ENCODE measurements around the gene CPPED1. TPM values are rescaled to one million over a fixed set of nuclear protein-coding genes. Genes with fewer than 3 reads are reported as not detected.

The CPPED1 gene
- total RNA-seq, 2 experiments from 2014 or later: 1.4 to 2.3 TPM

- no peak overlapping the region for H3K27ac Mint-ChIP-seq
- ChIA-PET CTCF (interaction anchor here (0.5 to 0.7 kb wide), 3 partner anchors 58 to 666 kb away, joined by 3 to 4 read pairs (median 3); no protein-coding TSS in a partner anchor), POLR2A (no interaction called here)
- no peak overlapping the region for H3K4me3 ChIP-seq (ENCODE audit: low read length)
- H3K27me3 ChIP-seq (ENCODE audit: control insufficient read depth in 1 of 2, insufficient read depth in 2 of 2, low read length in 2 of 2): no peaks in the 10 kb centered on the region
- ATAC-seq (ENCODE audit: poor library complexity) (no peak), DNase-seq (no peak)
- peaks cover 3% of the 10 kb centered on the region for H3K36me3 ChIP-seq (ENCODE audit: insufficient read depth, low read length)
- TF ChIP-seq, protein P1, sequence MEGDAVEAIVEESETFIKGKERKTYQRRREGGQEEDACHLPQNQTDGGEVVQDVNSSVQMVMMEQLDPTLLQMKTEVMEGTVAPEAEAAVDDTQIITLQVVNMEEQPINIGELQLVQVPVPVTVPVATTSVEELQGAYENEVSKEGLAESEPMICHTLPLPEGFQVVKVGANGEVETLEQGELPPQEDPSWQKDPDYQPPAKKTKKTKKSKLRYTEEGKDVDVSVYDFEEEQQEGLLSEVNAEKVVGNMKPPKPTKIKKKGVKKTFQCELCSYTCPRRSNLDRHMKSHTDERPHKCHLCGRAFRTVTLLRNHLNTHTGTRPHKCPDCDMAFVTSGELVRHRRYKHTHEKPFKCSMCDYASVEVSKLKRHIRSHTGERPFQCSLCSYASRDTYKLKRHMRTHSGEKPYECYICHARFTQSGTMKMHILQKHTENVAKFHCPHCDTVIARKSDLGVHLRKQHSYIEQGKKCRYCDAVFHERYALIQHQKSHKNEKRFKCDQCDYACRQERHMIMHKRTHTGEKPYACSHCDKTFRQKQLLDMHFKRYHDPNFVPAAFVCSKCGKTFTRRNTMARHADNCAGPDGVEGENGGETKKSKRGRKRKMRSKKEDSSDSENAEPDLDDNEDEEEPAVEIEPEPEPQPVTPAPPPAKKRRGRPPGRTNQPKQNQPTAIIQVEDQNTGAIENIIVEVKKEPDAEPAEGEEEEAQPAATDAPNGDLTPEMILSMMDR (IDR thresholded peaks at IDR 0.05): no peak
- peaks cover 0 to 3% of the 10 kb centered on the region in 2 experiments for H3K9me3 ChIP-seq (ENCODE audit: control insufficient read depth in 1 of 2, insufficient read depth in 1 of 2, low read length in 2 of 2)
- H3K9me3 Mint-ChIP-seq: peaks cover 3% of the 10 kb centered on the region
- H3K4me3 Mint-ChIP-seq: no peak overlapping the region
- no peaks in the 10 kb centered on the region for H3K4me1 Mint-ChIP-seq (ENCODE audit: low read depth)
- H3K27ac ChIP-seq (ENCODE audit: low read depth in 1 of 2, low read length in 2 of 2): no peak overlapping the region
- H3K4me1 ChIP-seq (ENCODE audit: insufficient read depth, low read length): peaks cover 8% of the 10 kb centered on the region
- H3K27me3 Mint-ChIP-seq: no peaks in the 10 kb centered on the region
- H3K36me3 Mint-ChIP-seq (ENCODE audit: low read depth): peaks cover 19% of the 10 kb centered on the region
- intact Hi-C loops (cut with DNase I, micrococcal nuclease): no loop called here
These were observed 19.6 kb downstream of the CPPED1 start for GRCh38 chr16:12784076-12784475.

GRCh38 chr16:12781777-12782176 is 21.9 kb downstream of the CPPED1 start:
- POLR2A ChIA-PET: no interaction called here
- ATAC-seq (ENCODE audit: poor library complexity) (no peak), DNase-seq (peak in 1 of 14 experiments; percentile 28)
- CTCF ChIA-PET: interaction anchor here (0.7 kb wide), 2 partner anchors 955 to 1004 kb away, joined by 3 to 4 read pairs; no protein-coding TSS in a partner anchor
- intact Hi-C loops (cut with DNase I, micrococcal nuclease): no loop called here
- no peak overlapping the region for H3K4me3 Mint-ChIP-seq
- H3K27me3 Mint-ChIP-seq: no peaks in the 10 kb centered on the region
- peaks cover 3% of the 10 kb centered on the region for H3K9me3 Mint-ChIP-seq
- peaks cover 0 to 3% of the 10 kb centered on the region in 2 experiments for H3K9me3 ChIP-seq (ENCODE audit: control insufficient read depth in 1 of 2, insufficient read depth in 1 of 2, low read length in 2 of 2)
- TF ChIP-seq, protein P1 (IDR thresholded peaks at IDR 0.05): no peak
- H3K27ac ChIP-seq (ENCODE audit: low read depth in 1 of 2, low read length in 2 of 2): no peak overlapping the region
- H3K4me1 ChIP-seq (ENCODE audit: insufficient read depth, low read length): peaks cover 8% of the 10 kb centered on the region
- H3K36me3 Mint-ChIP-seq (ENCODE audit: low read depth): peaks cover 23% of the 10 kb centered on the region
- peaks cover 3% of the 10 kb centered on the region for H3K36me3 ChIP-seq (ENCODE audit: insufficient read depth, low read length)
- H3K27me3 ChIP-seq (ENCODE audit: control insufficient read depth in 1 of 2, insufficient read depth in 2 of 2, low read length in 2 of 2): no peaks in the 10 kb centered on the region
- H3K4me3 ChIP-seq (ENCODE audit: low read length): no peak overlapping the region
- H3K4me1 Mint-ChIP-seq (ENCODE audit: low read depth): no peaks in the 10 kb centered on the region
- H3K27ac Mint-ChIP-seq: no peak overlapping the region

GRCh38 chr16:12780467-12780866 is 23.2 kb downstream of the CPPED1 start:
- Mint-ChIP-seq H3K36me3 (ENCODE audit: low read depth) (peaks cover 31% of the 10 kb centered on the region), H3K9me3 (peaks cover 3% of the 10 kb centered on the region), H3K27ac (no peak overlapping the region), H3K4me1 (ENCODE audit: low read depth) (no peaks in the 10 kb centered on the region), H3K27me3 (no peaks in the 10 kb centered on the region), H3K4me3 (no peak overlapping the region)
- intact Hi-C loops (cut with DNase I, micrococcal nuclease): no loop called here
- Histone ChIP-seq H3K27ac (ENCODE audit: low read depth in 1 of 2, low read length in 2 of 2) (no peak overlapping the region), H3K4me1 (ENCODE audit: insufficient read depth, low read length) (peaks cover 8% of the 10 kb centered on the region), H3K4me3 (ENCODE audit: low read length) (no peak overlapping the region), H3K27me3 (ENCODE audit: control insufficient read depth in 1 of 2, insufficient read depth in 2 of 2, low read length in 2 of 2) (no peaks in the 10 kb centered on the region), H3K36me3 (ENCODE audit: insufficient read depth, low read length) (peaks cover 3% of the 10 kb centered on the region), H3K9me3 (ENCODE audit: control insufficient read depth in 1 of 2, insufficient read depth in 1 of 2, low read length in 2 of 2) (peaks cover 0 to 4% of the 10 kb centered on the region in 2 experiments)
- TF ChIP-seq, protein P1 (IDR thresholded peaks at IDR 0.05): no peak
- POLR2A ChIA-PET: no interaction called here
- CTCF ChIA-PET: no interaction called here
- ATAC-seq (ENCODE audit: poor library complexity) (no peak), DNase-seq (no peak)

Measured in CD4-positive, alpha-beta T cell (primary cell).